Activated naive CD8-positive, alpha-beta T cell treated with anti-CD3 and anti-CD28 coated beads, Interleukin-2, amount 50 U/mL, for 16 hours (primary cell): ENCODE measurements around the gene PODXL2.
"Not testable (repeated sequence)": the region's sequence is repeated elsewhere in the genome, so short reads cannot be mapped to it uniquely, and the experiment has no call there.

ENCODE experiments used
- DNase-seq: peaks from one replicate; pipeline ENCODE4 v3.0.0-alpha.2; 2020; ENCODE audit warnings: low read depth, low spot score

PODXL2 gene

DNA sequence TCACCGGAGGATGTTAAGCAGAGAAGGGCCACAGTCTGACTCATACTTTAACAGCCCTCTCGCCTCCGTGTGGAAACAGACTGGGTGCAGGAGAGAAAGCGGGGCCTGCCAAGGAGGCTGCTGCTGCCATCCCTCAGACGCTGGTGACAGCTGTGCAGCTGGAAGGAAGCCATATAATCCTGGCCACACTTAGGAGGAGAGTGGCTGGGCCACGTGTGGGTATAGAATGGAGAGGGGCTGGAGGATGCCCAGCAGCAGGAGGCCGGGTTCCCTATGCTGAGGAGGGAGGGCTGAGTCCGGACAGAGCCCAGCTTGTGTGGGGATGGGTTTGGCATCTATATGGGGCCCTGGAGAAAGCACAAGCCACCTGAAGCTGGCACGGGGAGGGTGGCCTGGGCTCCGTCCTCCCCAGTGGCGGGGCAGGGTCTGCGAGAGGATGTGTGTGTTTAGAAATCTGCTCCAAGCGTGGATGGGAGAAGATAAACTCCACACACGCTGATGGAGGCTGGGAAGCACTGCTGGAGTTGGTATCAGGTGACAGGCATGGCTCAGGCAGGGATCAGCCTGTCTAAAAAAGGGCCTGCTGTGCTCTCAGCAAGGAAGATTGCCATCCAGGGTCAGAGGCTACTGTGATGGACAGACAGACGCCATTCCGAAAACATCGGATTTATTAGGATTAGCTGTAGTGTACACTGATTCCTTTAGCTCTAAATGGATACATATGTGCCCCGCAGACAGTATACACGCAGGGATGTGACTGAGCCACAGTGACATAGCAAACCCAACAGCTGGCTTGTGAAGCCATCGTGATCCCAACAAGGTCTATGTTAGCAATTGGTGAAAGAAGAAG, 59.7 kb downstream of the PODXL2 start:
- no peak for DNase-seq

DNA sequence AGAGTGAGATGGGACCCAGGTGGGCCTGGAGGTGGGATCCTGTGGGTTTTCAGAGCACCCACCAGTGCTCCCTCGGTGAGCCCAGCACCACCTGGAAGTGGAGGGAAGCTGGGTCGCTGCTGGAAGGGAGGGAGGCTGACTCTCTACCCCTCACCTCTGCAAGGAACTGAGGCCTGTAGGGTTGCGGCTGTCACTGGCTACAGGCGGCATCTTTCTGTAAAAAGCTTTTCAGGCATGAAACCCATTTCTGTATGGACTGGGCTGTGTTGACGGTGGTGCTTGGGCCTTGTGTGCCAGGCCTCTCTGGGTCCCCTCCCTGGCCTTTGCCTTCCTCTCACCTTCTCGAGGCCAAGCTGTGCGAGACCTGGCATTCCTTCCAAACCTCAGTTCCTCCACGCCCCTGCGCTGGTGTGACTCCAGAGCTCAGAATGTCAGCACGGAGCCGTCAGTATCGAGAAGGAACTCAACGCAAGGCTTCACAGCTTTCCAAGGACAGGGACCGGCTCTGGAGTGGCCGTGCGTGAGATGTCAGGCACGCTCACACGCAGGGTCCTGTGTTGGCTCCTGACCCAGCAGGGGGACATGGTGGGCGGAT, 60.4 kb downstream of the PODXL2 start:
- no peak for DNase-seq

DNA sequence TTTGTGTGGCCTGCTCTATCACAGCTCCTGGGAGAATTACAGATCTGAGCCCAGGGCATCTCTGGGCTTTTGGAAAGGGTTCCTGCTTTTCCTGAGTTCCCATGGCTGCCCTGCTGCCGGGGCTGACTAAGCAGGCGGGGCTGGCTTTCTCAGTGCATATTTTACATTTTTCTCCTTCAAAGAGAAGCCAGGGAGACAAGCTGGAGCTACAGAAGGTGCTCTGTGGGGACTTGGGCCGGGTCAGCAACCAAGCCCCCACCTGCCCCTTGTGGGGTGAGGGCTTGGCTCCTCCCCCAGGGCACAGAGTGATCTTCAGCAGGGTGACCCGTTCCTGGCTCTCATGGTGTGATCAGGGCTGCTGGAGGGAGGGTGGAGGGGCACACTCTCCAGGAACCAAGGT, 61.1 kb downstream of the PODXL2 start:
- no peak for DNase-seq

DNA sequence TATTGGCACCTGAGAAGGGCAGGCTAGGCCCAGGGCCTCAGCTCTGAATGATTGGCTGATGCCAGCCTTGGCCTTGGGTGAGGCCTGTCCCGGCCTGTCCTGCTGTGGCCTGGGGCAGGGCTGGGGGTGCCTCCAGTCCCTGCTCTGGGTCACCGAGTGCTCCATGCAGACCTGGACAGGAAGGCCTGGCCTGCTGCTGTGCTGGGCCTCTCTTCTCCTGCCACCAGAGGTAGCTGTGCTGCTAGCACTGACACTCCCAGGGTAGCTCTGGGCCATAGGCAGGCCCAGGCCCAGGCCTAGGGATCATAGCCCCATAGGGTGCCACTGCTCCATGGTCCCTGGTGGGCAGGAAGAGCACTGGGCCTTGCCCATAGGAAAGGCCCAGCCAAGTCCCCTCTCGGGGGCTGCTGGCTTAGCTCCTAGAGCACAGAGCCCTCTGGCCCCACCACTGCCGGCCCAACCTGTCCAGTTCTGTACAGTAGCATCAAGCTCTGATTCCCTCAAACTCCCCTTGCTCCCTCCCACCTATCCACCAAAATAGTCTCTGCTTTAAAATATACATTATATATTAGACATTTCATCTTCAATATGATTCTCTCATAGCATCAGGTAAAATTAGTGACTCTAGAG, 62.0 kb downstream of the PODXL2 start:
- no peak for DNase-seq

DNA sequence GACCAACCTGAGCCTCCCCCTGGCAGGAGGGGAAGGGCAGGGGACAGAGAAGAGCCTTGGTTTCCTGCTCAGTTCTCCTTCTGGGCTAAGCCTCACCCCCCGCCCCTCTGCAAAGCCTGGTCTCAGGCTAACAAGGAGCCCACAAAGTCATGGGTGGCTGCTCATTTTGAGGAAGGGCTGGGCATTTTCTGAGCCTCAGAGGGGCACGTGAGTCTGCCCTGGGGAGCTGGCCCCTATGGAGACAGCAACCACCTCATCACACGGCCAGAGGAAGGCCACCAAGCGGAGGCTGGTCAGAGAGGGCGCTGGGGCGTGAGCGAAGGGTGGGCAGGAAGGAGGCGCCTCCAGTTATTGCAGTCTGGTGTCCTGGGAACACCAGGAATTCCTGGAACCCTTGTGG, 62.5 kb downstream of the PODXL2 start:
- no peak for DNase-seq

DNA sequence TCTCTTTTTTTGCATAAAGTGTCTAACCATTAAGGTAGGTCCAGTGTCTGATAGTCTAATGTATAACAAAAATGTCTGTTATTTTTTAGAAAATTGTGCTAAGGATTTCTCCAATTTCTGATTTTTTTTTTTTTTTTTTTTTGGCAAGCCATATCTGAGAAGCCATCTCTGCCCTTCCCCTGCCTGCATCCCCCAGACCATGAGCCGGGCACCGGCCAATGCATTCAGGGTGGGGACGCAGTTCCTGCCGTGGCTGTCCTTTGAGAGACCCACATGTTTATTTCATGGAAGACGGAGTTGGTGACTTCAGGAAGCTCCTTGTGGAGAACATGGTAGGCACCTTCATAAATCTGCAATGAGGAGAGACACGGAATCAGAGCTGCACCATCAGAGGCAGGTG, 63.0 kb downstream of the PODXL2 start:
- no peak for DNase-seq

DNA sequence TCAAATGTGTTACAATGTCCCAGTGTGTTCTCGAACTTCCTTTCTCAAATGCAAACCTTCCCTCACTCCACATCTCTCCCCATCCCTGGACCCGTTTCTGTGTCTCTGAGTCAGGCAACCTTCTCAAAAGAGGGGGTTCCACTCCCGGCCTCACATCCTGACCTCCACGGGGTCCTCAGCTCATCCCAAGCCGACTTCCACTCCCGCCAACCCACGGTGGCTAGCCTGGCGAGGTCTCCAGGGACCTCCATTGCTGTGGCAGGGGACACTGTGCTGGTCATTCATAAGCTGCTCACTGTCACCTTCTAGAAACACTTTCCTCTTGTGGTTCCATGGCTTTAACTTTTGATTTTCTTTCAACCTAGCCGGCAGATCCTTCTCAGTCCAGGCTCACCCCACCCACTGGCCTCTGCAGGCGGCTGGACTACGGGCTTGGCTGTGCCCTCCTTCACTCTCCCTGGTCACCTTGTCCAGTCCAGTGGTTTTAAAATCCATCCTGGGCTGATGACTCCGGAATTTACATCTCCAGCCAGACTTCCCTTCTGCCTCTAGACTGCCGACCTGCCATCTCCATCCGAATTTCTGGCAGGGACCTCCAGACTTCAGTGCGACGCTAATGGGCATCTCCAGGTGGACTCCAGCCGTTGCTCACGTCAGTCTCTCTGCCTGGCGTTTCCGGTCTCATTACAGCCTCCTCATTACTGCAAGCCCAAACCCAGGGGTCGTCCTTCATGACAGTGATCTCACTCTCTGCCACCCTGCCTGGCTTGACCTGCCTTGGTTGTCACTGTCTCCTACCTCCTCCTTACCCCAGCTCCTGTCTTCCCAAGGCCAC, 63.7 kb downstream of the PODXL2 start:
- DNase-seq: no peak

DNA sequence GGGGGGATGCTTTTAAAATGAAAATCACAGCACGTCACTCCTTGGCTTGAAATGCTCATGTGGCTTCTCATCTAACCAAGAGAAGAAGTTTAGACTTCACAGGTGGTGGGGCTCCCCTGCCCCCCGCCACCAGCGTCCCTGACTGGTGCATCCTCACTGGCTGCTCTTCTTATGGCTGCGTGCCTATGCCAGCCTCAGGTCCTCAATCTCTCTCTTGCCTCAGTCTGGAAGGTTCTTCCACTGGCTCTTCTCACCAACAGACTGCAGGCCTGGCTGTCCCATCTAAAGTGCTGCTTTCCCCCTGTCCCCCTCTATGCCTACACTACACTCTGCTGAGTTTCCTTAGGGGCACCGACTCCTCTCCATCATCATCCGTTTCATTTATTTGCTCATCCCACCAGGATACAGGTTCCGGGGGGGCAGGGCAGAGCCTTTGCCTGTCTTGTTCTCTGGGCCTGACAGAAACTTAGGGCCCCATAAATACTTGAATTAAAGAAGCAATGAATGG, 64.4 kb downstream of the PODXL2 start:
- DNase-seq: no peak

DNA sequence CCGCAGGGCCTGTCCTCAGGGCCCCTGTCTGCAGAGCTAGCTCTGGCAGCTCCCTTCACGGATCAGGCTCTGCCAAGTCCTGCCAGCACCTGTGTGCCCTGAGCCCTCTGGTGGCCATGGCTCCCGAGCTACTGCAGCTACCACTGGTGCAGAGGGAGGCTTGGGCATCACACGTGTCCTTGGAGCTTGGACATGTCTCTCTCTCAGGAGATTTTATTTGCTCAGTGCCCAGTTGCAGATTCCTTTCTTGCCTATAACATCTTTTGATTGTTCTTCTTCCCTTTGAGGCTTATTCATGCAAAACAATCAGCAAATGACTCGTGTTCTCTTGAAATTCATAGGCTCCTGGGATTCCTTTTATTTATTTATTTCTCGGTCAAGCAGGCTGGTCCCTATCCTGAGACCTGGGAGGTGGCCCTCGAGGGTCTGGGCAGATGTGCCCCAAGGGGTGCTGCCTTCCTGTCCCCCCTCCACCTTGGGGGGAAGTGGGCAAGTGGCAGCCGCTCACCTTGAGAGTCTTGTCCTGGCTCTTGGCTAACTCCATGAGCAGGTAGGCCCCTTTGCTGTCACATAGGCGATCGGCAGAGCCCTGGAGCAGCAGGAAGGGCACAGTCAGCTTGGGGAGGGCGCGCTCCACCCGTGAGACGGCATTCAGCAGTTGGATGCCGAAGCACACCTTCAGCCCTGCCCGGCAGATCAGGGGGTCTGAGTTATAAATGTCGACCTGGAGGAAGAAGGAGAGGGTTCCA, 65.7 kb downstream of the PODXL2 start:
- DNase-seq: no peak

DNA sequence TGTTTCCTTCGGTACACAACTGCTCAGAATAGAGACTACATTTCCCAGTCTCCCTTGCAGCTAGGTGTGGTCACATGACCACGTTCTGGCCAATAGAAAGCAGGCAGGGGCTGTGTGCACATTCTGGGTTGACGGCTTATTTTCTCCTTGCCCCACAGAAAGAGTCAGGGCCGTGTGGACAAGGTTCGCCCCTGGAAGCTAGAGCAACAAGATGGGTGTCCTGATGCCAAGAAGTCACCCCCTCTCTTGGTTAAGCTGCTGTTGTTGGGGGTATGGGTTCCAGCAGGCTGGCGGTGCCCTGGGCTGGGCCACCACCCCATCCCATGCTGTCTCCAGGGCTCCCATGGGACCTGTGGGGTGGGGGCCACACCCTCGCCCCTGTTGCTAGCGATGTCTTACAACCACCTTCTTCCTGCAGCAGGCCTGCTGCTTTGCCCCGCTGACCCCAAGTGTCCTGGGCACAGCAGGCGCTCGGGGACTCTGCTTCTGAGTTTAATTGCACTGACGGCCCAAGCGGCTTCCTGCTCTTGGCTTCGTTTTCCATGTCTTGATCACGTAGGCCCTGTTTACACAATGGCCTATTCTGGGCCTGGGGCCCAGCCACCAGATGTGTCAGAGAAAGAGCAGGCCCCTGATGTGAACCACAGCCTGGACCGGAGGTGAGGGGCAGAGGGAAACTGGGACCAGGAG, 68.7 kb downstream of the PODXL2 start:
- no peak for DNase-seq

DNA sequence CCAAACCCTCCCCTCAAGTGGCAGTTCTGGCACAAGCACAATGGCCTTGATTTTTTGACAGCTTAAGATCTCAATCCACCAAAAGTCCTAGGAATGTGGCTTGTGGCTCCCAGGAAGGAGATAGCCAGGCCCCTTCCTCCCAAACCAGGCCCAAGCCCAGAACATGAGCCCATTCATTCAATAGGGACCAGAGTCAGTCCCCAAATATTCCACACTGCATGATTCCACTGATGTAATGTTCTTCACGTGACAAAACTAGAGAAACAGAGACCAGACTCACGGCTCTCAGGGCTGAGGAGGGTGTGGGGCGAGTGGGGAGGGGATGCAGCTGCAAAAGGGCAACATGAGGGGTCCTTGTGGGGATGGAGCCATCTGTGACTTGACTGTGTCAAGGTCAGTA, 69.3 kb downstream of the PODXL2 start:
- DNase-seq: no peak

DNA sequence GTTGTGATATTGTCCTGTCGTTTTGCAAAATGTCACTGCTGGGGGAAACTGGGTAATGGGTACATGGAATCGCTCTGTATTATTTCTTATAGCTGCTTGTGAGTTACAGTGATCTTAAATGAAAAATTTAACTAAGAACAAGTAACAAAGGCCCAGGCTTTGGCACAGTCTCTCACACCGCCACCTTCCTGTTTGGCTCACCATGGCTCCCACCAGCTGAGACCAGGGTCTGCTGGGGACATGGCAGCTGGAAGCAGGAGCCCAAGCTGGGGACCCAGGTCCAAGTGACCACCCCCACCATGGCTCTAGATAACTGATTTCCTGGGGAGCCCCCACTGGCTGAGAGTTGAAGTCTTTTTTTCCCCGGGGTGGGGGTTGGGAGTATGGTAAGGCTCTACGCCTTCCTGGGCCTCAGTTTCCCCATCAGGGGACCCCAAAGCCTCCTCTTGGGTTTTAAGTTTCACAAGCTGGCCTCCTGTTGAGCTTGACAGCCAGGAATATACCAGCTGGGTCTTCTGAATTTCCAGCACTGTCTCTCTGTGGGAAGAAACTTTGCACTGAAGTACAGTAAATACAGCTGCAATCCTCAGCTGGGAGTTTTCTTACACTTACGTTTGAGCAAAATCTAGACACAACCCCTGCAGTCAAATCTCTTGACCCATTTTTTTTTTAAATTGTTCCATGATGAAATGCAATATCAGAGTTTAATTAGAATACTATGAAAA, 69.9 kb downstream of the PODXL2 start:
- no peak for DNase-seq

DNA sequence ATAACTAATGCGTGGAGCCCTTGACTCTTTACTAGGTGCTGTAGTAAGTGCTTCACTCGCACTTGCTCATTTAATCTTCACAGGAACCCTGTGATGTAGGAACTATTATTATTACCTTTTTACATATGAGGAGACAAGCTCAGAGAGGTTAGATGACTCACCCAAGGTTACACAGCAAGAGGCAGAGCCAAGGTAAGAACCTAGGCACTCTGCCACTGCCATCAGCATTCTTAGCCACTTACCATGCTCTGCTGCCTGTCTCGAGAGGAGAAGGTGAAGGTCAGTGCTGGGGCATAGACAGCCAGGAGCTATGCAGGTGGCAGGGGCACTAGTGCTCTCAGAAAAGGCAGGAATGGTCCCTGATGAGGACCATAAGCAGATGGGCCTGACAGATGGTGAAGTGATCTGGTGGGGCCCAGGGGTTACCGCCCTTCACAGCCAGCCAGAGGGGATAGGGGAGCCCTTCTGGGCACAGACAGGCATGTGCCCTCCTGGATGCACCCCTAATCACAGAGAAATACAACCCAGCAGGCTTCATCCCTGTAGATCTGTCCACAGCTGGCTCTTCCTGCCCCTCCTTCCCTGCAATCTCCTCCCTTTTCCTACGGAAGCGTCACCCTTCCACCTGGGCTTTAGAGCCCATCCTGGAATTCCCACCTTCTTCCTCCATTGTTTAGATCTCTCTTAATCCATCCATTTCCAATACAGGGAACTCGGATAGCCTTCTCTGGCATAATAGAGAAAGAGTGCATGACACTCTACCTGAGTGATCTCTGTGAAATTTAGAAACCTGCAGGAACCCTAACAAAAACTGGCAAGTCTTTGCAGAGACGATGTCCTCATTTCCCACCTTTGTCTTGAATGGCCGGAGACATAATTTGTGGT, 70.7 kb downstream of the PODXL2 start:
- DNase-seq: no peak

DNA sequence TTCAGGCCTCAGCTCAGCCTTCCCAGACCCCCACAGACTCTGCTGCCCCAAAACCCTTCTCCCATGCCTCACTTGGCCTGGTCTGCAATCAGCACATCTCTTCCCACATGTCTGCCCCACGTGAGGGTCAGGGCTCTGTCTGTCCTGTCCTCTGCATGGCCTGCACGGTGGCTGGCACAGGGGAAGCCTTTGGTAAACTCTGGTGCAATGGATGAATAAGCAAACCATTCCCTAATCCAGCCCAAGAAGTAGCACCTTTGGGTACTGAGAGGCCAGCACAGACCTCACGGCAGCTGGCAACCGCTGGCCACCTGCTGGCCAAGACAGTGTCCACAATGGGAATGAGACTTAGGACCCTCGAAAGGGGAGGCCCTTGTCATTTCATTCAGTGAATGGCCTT, 71.4 kb downstream of the PODXL2 start:
- DNase-seq: no peak

DNA sequence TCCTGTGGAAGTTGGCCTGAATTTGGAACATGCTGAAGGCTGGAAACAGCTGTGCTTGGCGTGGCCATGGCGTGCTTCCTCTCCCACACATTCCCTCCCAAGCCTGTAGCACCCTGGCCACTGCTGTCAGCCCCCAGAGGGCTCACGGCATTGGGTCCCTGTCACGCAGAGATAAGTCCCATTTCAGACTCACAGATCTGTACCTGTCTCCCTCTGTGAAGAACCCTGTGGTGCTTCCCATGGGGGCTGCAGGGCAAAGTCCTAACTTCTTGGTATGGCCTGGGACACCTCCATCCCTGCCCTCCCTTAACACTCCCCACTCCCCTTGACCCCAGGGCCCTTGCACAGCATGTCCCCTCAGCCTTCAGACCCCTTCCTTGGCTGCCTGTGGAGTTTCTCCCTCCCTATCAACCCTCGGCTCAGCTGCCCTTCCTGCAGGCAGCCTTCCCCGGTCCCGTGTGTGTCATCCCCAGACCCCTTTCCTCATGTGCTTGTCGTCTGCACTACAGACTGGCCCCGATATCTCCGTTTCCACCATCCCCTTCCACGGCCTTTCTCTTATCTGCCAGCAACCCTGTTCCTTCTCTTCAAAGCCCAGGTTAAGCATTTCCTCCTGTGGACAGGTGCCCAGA, 72.4 kb downstream of the PODXL2 start:
- no peak for DNase-seq

DNA sequence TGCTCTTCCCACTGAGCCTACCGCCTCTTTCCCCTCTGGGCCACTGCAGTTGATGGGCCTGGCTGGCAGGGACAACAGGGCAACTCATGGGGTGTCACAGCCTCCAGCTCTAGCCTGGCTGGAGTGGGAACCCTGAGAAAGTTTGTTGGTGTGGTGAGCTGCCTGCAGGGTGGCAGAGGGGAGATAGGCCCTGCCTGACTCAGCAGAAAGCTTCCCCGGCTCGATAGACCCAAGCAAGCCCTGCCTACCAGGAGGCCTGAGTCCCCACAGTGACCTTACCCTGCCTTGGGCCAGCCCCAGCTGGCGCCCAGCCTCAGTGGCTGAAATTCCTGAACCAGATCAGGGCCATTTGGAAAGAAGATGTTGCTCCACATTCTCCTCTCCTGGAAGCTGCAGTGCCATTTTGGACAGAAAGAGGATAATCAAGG, 73.2 kb downstream of the PODXL2 start:
- no peak for DNase-seq

DNA sequence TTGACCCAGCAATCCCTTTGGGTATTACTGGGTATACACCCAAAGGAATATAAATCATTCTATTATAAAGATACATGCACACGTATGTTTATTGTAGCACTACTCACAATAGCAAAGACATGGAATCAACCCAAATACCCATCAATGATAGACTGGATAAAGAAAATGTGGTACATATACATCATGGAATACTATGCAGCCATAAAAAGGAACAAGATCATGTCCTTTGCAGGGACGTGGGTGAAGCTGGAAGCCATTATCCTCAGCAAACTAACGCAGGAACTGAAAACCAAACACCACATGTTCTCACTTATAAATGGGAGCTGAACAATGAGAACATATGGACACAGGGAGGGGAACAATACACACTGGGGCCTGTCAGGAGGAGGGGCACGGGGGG, 75.9 kb downstream of the PODXL2 start:
- not testable (repeated sequence) for DNase-seq

DNA sequence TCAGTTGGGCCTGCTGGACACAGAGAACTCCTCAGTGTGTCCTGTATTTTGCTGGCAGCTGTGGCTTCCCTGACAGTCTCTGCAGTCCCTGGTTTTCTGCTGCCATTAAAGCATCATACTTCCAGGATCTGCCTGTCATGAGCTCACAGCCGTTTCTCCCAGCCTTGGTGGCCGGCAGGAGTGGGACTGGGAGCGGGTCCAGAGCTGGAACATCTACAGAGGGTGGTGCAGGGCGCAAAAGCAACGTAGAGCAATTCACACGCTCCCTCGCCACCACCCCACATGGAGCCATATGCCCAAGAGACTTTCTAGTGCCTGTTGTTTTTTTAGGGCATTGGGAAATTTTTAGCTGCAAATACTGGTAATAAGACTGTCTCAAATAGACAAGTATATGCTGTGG, 77.3 kb downstream of the PODXL2 start:
- no peak for DNase-seq
